ENCODE data around the gene LCN6. TPM values are rescaled to one million over a fixed set of nuclear protein-coding genes. Genes with fewer than 3 reads are reported as not detected.

Gene LCN6
- total RNA-seq, 4 donors from 2014 or later: 1.1 to 2.9 TPM; not detected in 2

- TF ChIP-seq CTCF (IDR thresholded peaks at IDR 0.05) (no peak), EP300 (IDR thresholded peaks at IDR 0.05; ENCODE audit: low read depth) (no peak), POLR2A (IDR thresholded peaks at IDR 0.05) (no peak), POLR2AphosphoS5 (IDR thresholded peaks at IDR 0.05) (no peak)
These were observed 24.3 kb downstream of the LCN6 start for GRCh38 chr9:136723989-136724388.

GRCh38 chr9:136723362-136723976 lies 24.9 kb downstream of the LCN6 start:
- no peaks in the 10 kb centered on the region for H3K9me3 ChIP-seq
- in situ Hi-C loops (cut with MboI; ENCODE audit: low pct_ligation_motif_present in 1 of 4, low pct_unique_long_range_greater_than_20kb in 1 of 4, low sequenced_read_pairs in 3 of 4): no loop called here
- H3K4me3 ChIP-seq: no peak overlapping the region
- TF ChIP-seq EP300 (IDR thresholded peaks at IDR 0.05; ENCODE audit: low read depth) (no peak), POLR2AphosphoS5 (IDR thresholded peaks at IDR 0.05) (no peak)
- H3K27ac ChIP-seq: no peak overlapping the region
- peaks cover 9% of the 10 kb centered on the region for H3K27me3 ChIP-seq
- intact Hi-C loops (cut with DNase I; ENCODE audit: low total_unique reads): no loop called here
- peaks cover 0 to 22% (median 9%) of the 10 kb centered on the region in 4 donors for H3K36me3 ChIP-seq
- no peak for DNase-seq
- H3K4me1 ChIP-seq: peaks cover 17 to 44% (median 37%) of the 10 kb centered on the region in 4 donors
- WGBS, 2 donors (ENCODE audit: low coverage in 1 of 2): 91% methylated on average over 11 of the region's 32 CpGs; no CpG with 5 or more reads in 1 of the 2 donors

More at GRCh38 chr9:136723989-136724388, 24.3 kb downstream of the LCN6 start:
- intact Hi-C loops (cut with DNase I; ENCODE audit: low total_unique reads) (no loop called here), in situ Hi-C loops (cut with MboI; ENCODE audit: low pct_ligation_motif_present in 1 of 4, low pct_unique_long_range_greater_than_20kb in 1 of 4, low sequenced_read_pairs in 3 of 4) (no loop called here)
- H3K27ac ChIP-seq: no peak overlapping the region
- no peak overlapping the region for H3K4me3 ChIP-seq
- H3K27me3 ChIP-seq: peaks cover 6% of the 10 kb centered on the region
- DNase-seq: no peak
- H3K36me3 ChIP-seq: peaks cover 0 to 22% (median 9%) of the 10 kb centered on the region in 4 donors
- 91% methylated on average over 8 of the region's 8 CpGs; no CpG with 5 or more reads in 1 of the 2 donors for WGBS, 2 donors (ENCODE audit: low coverage in 1 of 2)
- no peaks in the 10 kb centered on the region for H3K9me3 ChIP-seq
- peaks cover 19 to 48% (median 42%) of the 10 kb centered on the region in 4 donors for H3K4me1 ChIP-seq

GRCh38 chr9:136722969-136723356 lies 25.4 kb downstream of the LCN6 start:
- in situ Hi-C loops (cut with MboI; ENCODE audit: low pct_ligation_motif_present in 1 of 4, low pct_unique_long_range_greater_than_20kb in 1 of 4, low sequenced_read_pairs in 3 of 4): no loop called here
- Histone ChIP-seq H3K4me1 (peaks cover 17 to 44% (median 34%) of the 10 kb centered on the region in 4 donors), H3K36me3 (peaks cover 0 to 22% (median 9%) of the 10 kb centered on the region in 4 donors)

GRCh38 chr9:136722093-136722968 lies 26.0 kb downstream of the LCN6 start:
- Histone ChIP-seq H3K4me3 (no peak overlapping the region), H3K4me1 (peaks cover 17 to 42% (median 33%) of the 10 kb centered on the region in 4 donors), H3K27me3 (peaks cover 12% of the 10 kb centered on the region), H3K9me3 (no peaks in the 10 kb centered on the region), H3K36me3 (peaks cover 0 to 22% (median 9%) of the 10 kb centered on the region in 4 donors), H3K27ac (no peak overlapping the region)
- no peak for DNase-seq
- intact Hi-C loops (cut with DNase I; ENCODE audit: low total_unique reads) (loop anchor here (1.0 kb wide), 1 partner anchor 47 kb away; no protein-coding TSS in a partner anchor), in situ Hi-C loops (cut with MboI; ENCODE audit: low pct_ligation_motif_present in 1 of 4, low pct_unique_long_range_greater_than_20kb in 1 of 4, low sequenced_read_pairs in 3 of 4) (no loop called here)
- 76% methylated on average over 27 of the region's 31 CpGs; no CpG with 5 or more reads in 1 of the 2 donors for WGBS, 2 donors (ENCODE audit: low coverage in 1 of 2)
- no peak for TF ChIP-seq EP300 (IDR thresholded peaks at IDR 0.05; ENCODE audit: low read depth)
- no peak for TF ChIP-seq POLR2A (IDR thresholded peaks at IDR 0.05)
- no peak for TF ChIP-seq POLR2AphosphoS5 (IDR thresholded peaks at IDR 0.05)
- no peak for TF ChIP-seq CTCF (IDR thresholded peaks at IDR 0.05)

More at GRCh38 chr9:136722969-136723356, 25.4 kb downstream of the LCN6 start:
- Histone ChIP-seq H3K27ac (no peak overlapping the region), H3K9me3 (no peaks in the 10 kb centered on the region), H3K4me3 (no peak overlapping the region), H3K27me3 (peaks cover 9% of the 10 kb centered on the region)
- no peak for DNase-seq
- intact Hi-C loops (cut with DNase I; ENCODE audit: low total_unique reads): loop anchor here (1.0 kb wide), 1 partner anchor 48 kb away; no protein-coding TSS in a partner anchor
- TF ChIP-seq POLR2A (IDR thresholded peaks at IDR 0.05) (no peak), CTCF (IDR thresholded peaks at IDR 0.05) (no peak), EP300 (IDR thresholded peaks at IDR 0.05; ENCODE audit: low read depth) (no peak), POLR2AphosphoS5 (IDR thresholded peaks at IDR 0.05) (no peak)
- WGBS, 2 donors (ENCODE audit: low coverage in 1 of 2): 91% methylated on average over 24 of the region's 24 CpGs; no CpG with 5 or more reads in 1 of the 2 donors

All from transverse colon (tissue), 4 donors.